Skeletal muscle tissue (tissue), 4 donors: Measurements from ENCODE around the gene PPP1R16B. TPM values are rescaled to one million over a fixed set of nuclear protein-coding genes. Genes with fewer than 3 reads are reported as not detected.

Experiments
- H3K27ac ChIP-seq: one replicate; pipeline ENCODE4 v1.7.0; 2013; ENCODE audit warnings: mild to moderate bottlenecking, low read depth, low read length, inconsistent platforms
- H3K27me3 ChIP-seq, 3 donors: one replicate each; pipeline ENCODE4 v1.7.0; 2013; ENCODE audit warnings: low read length in 3 of 3; ENCODE audit not compliant: control insufficient read depth in 3 of 3, insufficient read depth in 3 of 3
- H3K36me3 ChIP-seq, 3 donors: one replicate each; pipeline ENCODE4 v1.7.0; 2013; ENCODE audit warnings: low read length in 3 of 3; ENCODE audit not compliant: control insufficient read depth in 3 of 3, insufficient read depth in 3 of 3
- H3K4me1 ChIP-seq, 3 donors: one replicate each; pipeline ENCODE4 v1.7.0; 2013; ENCODE audit warnings: low read length in 3 of 3, mild to moderate bottlenecking in 3 of 3; ENCODE audit not compliant: control insufficient read depth in 3 of 3, insufficient read depth in 3 of 3
- H3K4me3 ChIP-seq, 3 donors: one replicate each; pipeline ENCODE4 v1.7.0; 2013; ENCODE audit warnings: low read length in 3 of 3
- H3K9ac ChIP-seq, 3 donors: one replicate each; pipeline ENCODE4 v1.7.0; 2013; ENCODE audit warnings: low read length in 3 of 3, mild to moderate bottlenecking in 3 of 3, moderate library complexity in 2 of 3, low read depth in 1 of 3
- H3K9me3 ChIP-seq, 3 donors: one replicate each; pipeline ENCODE4 v1.7.0; 2013; ENCODE audit warnings: low read length in 3 of 3; ENCODE audit not compliant: control insufficient read depth in 3 of 3
- total RNA-seq: library from RNA; depleted of rRNA; stranded (reverse); fragments of >200 nt; gene quantifications from one replicate; pipeline ENCODE4 v1.2.3, GENCODE V29; 2014
- donor health status: Osteomylitis.

The PPP1R16B gene
- total RNA-seq, 1 donor from 2014 or later, result 4.2 TPM

DNA sequence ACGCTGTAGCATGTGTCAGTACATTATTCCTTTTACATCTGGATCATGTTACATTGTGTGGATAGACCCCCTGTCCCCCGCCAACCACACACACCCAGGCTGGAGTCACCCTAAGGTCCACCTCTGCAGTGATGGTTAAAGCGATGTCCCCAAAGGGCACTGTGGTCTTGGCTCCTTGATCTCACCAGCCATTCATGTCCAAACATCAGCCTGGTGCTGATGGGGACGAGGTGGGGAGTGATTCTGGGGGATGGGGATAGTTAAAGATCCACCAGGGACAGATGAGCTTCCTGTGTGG lies 61.5 kb downstream of the PPP1R16B start:
- no peaks in the 10 kb centered on the region for H3K9me3 ChIP-seq
- H3K4me3 ChIP-seq, result no peak overlapping the region
- no peak overlapping the region for H3K27ac ChIP-seq
- H3K36me3 ChIP-seq, result no peaks in the 10 kb centered on the region
- H3K9ac ChIP-seq, result no peak overlapping the region
- peaks cover 4 to 17% (median 11%) of the 10 kb centered on the region in 3 donors for H3K4me1 ChIP-seq
- H3K27me3 ChIP-seq, result peaks cover 3 to 9% (median 4%) of the 10 kb centered on the region in 3 donors

- no peak overlapping the region for H3K4me3 ChIP-seq
- no peak overlapping the region for H3K9ac ChIP-seq
- H3K27me3 ChIP-seq, result peaks cover 7 to 25% (median 20%) of the 10 kb centered on the region in 3 donors
- no peak overlapping the region for H3K27ac ChIP-seq
- peaks cover 7 to 25% (median 16%) of the 10 kb centered on the region in 3 donors for H3K4me1 ChIP-seq
- no peaks in the 10 kb centered on the region for H3K36me3 ChIP-seq
- no peaks in the 10 kb centered on the region for H3K9me3 ChIP-seq
Observed at GRCh38 chr20:38870733-38871559, 65.4 kb downstream of the PPP1R16B start.

DNA sequence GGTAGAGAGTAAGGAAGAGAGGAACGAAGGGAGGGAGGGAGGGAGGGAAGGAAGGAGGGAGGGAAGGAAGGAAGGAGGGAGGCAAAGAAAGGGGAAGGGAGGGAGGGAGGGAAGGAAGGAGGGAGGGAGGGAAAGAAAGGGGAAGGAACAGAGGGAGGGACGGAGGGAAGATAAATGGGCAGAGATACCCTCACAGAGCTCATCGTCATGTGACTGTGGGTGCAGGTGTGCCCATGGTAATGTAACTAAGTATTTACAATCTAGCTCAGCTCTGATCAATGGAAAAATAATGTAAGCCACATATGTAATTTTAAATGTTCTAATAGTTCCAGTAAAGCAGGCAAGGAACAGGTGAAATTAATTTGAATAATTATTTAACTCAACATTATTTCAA lies 66.1 kb downstream of the PPP1R16B start:
- H3K27me3 ChIP-seq, result peaks cover 9 to 25% (median 20%) of the 10 kb centered on the region in 3 donors
- H3K9ac ChIP-seq, result no peak overlapping the region
- no peaks in the 10 kb centered on the region for H3K36me3 ChIP-seq
- peaks cover 3 to 22% (median 16%) of the 10 kb centered on the region in 3 donors for H3K4me1 ChIP-seq
- H3K27ac ChIP-seq, result no peak overlapping the region
- H3K9me3 ChIP-seq, result no peaks in the 10 kb centered on the region
- H3K4me3 ChIP-seq, result no peak overlapping the region

DNA sequence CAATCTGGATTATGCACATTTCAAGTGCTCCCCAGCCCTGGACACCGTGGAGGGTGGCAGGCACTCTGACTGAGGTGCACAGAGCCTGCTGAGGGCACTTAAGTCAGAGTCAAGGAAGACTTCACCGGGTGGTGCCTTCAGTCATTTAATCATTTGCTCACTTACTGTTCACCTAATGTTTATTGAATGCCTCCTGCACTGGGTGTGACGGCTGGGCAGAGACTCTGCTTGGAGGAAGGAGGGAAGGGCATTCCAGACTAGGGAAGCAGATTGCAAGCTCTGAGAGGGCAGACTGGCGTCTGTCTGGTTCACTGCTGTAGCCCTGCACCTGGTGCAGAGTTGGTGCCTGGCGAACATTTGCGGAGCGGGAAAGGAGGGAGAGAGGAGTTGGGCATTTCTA lies 66.5 kb downstream of the PPP1R16B start:
- peaks cover 3 to 22% (median 15%) of the 10 kb centered on the region in 3 donors for H3K4me1 ChIP-seq

DNA sequence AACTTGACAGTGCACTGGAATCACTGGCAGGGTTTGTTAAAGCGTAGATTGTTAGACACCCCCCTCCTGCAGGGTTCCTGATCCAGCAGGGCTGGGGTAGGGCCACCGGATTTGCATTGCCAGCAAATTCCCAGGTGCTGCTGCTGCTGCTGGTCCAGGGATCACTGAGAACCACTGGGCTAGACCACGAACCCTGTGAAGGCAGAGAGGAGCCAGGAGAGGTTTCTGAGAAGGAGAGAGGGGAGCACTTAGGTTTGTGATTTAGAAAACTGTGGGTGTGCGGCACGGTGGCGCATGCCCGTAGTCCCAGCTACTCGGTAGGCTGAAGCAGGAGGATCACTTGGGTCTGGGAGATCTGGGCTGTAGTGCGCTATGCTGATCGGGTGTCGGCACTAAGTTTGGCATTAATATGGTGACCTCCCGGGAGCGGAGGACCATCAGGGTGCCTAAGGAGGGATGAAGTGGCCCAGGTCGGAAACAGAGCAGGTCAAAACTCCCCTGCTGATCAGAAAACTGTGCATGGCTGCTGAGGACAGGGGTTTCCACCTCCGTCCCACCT lies 67.1 kb downstream of the PPP1R16B start:
- H3K36me3 ChIP-seq, result no peaks in the 10 kb centered on the region
- H3K27ac ChIP-seq, result no peak overlapping the region
- H3K27me3 ChIP-seq, result peaks cover 9 to 22% (median 20%) of the 10 kb centered on the region in 3 donors
- H3K4me3 ChIP-seq, result no peak overlapping the region
- no peaks in the 10 kb centered on the region for H3K9me3 ChIP-seq
- H3K9ac ChIP-seq, result no peak overlapping the region
- H3K4me1 ChIP-seq, result peaks cover 3 to 22% (median 13%) of the 10 kb centered on the region in 3 donors

More for the DNA sequence above, 66.5 kb downstream of the PPP1R16B start:
- H3K27ac ChIP-seq, result no peak overlapping the region
- no peaks in the 10 kb centered on the region for H3K9me3 ChIP-seq
- H3K36me3 ChIP-seq, result no peaks in the 10 kb centered on the region
- H3K9ac ChIP-seq, result no peak overlapping the region
- H3K27me3 ChIP-seq, result peaks cover 9 to 24% (median 20%) of the 10 kb centered on the region in 3 donors
- no peak overlapping the region for H3K4me3 ChIP-seq

DNA sequence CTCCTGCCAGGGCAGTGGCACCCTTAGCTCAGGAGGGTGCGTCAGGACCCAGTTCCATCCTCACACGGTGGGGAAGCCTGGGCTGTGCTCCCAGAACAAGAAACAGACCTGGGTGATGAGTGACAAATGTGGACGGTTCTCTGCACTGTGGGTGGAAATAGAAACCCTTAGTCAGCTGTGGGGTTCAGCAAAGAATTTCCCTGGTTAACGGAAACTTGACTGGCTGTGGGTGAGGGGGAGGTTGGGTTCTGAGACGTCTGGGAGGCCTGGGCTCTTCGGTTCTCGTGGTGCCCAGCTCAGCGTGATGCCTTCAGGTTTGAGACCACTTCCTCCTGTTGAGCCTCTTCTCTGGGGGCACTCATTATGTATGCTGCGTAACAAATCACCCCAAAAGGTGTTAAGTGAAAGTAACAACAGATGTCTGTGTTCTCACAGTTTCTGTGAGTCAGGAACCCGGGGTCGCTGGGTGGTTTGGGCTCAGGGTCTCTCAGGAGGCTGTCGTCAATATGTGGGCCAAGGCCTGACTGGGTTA lies 67.6 kb downstream of the PPP1R16B start:
- H3K36me3 ChIP-seq, result no peaks in the 10 kb centered on the region
- H3K4me3 ChIP-seq, result no peak overlapping the region
- H3K4me1 ChIP-seq, result peaks cover 3 to 22% (median 13%) of the 10 kb centered on the region in 3 donors
- peaks cover 9 to 22% (median 20%) of the 10 kb centered on the region in 3 donors for H3K27me3 ChIP-seq
- H3K27ac ChIP-seq, result no peak overlapping the region
- H3K9me3 ChIP-seq, result no peaks in the 10 kb centered on the region
- no peak overlapping the region for H3K9ac ChIP-seq

DNA sequence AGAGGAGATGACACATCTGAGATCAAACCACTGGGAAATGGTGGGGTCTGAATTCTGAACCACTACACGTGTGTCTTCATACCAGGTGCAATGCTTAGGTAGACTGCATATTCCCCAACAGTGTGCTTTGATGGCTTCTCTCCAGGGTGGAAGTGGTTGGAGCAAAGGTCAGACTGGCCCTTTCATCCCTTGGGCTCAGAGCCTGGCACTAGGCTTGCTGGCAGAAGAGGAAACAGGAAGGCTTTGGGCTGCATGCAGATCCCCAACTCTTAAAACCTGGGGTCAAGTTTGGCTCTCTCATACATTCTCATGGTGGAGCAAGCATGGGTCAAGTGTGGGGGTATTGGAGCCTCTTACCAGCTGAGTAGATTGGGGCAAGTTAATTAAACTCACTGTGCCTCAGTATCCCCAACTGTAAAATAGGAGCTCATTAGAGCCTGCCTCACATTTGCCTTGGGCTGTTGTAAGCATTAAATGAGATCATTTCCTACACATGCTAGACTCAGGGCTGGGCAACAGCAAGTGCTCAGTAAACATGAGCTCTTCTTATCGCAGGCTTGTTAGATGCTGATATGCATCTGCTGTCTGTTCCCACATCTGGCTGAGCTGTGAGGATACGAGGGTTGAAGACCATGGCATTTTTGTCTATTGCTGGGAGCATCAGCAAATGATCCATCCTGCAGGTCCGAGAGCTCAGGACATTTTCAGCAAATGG lies 69.1 kb downstream of the PPP1R16B start:
- H3K27me3 ChIP-seq, result peaks cover 9 to 23% (median 20%) of the 10 kb centered on the region in 3 donors
- H3K4me3 ChIP-seq, result no peak overlapping the region
- H3K4me1 ChIP-seq, result peaks cover 3 to 22% (median 13%) of the 10 kb centered on the region in 3 donors
- no peaks in the 10 kb centered on the region for H3K36me3 ChIP-seq
- no peak overlapping the region for H3K27ac ChIP-seq
- H3K9ac ChIP-seq, result no peak overlapping the region
- H3K9me3 ChIP-seq, result no peaks in the 10 kb centered on the region

GRCh38 chr20:38875175-38875993 lies 69.9 kb downstream of the PPP1R16B start:
- Histone ChIP-seq H3K9me3 (no peaks in the 10 kb centered on the region), H3K9ac (no peak overlapping the region), H3K27me3 (peaks cover 7 to 27% (median 22%) of the 10 kb centered on the region in 3 donors), H3K4me1 (peaks cover 3 to 20% (median 11%) of the 10 kb centered on the region in 3 donors), H3K27ac (no peak overlapping the region), H3K4me3 (peak overlapping the region in 1 of 3 donors; percentile 13), H3K36me3 (no peaks in the 10 kb centered on the region)

GRCh38 chr20:38877483-38877882 lies 72.0 kb downstream of the PPP1R16B start:
- H3K27ac ChIP-seq, result no peak overlapping the region
- peaks cover 17 to 38% (median 23%) of the 10 kb centered on the region in 3 donors for H3K27me3 ChIP-seq
- peaks cover 3 to 13% (median 5%) of the 10 kb centered on the region in 3 donors for H3K4me1 ChIP-seq
- H3K9ac ChIP-seq, result no peak overlapping the region
- no peak overlapping the region for H3K4me3 ChIP-seq
- no peaks in the 10 kb centered on the region for H3K9me3 ChIP-seq
- H3K36me3 ChIP-seq, result no peaks in the 10 kb centered on the region
